ENCODE results near the gene DNAJC5.
A peak's percentile ranks its signal among the peaks of the same experiment; 100 is the strongest.

The DNAJC5 gene

GRCh38 chr20:63885264-63886053 is 9.5 kb upstream of the DNAJC5 start:
- Mint-ChIP-seq H3K4me3 (no peak overlapping the region), H3K36me3 (ENCODE audit: low read depth) (peaks cover 100% of the 10 kb centered on the region), H3K9me3 (no peaks in the 10 kb centered on the region), H3K27me3 (no peaks in the 10 kb centered on the region), H3K4me1 (ENCODE audit: low read depth) (peaks cover 58% of the 10 kb centered on the region), H3K27ac (no peak overlapping the region)
- intact Hi-C loops (cut with micrococcal nuclease) = no loop called here

GRCh38 chr20:63886054-63886419 is 8.9 kb upstream of the DNAJC5 start:
- intact Hi-C loops (cut with micrococcal nuclease) = no loop called here
- Mint-ChIP-seq H3K27me3 (no peaks in the 10 kb centered on the region), H3K4me3 (no peak overlapping the region), H3K27ac (no peak overlapping the region), H3K4me1 (ENCODE audit: low read depth) (peaks cover 58% of the 10 kb centered on the region), H3K36me3 (ENCODE audit: low read depth) (peaks cover 100% of the 10 kb centered on the region), H3K9me3 (no peaks in the 10 kb centered on the region)

- H3K9me3 Mint-ChIP-seq = no peaks in the 10 kb centered on the region
- H3K36me3 Mint-ChIP-seq (ENCODE audit: low read depth) = peaks cover 100% of the 10 kb centered on the region
- no peaks in the 10 kb centered on the region for H3K27me3 Mint-ChIP-seq
- H3K4me3 Mint-ChIP-seq = no peak overlapping the region
- intact Hi-C loops (cut with micrococcal nuclease) = no loop called here
- no peak overlapping the region for H3K27ac Mint-ChIP-seq
- H3K4me1 Mint-ChIP-seq (ENCODE audit: low read depth) = peaks cover 58% of the 10 kb centered on the region
Observed at GRCh38 chr20:63886921-63887320, 8.0 kb upstream of the DNAJC5 start.

- peaks cover 62% of the 10 kb centered on the region for H3K4me1 Mint-ChIP-seq (ENCODE audit: low read depth)
- H3K4me3 Mint-ChIP-seq = no peak overlapping the region
- intact Hi-C loops (cut with micrococcal nuclease) = no loop called here
- H3K9me3 Mint-ChIP-seq = no peaks in the 10 kb centered on the region
- H3K27me3 Mint-ChIP-seq = no peaks in the 10 kb centered on the region
- H3K36me3 Mint-ChIP-seq (ENCODE audit: low read depth) = peaks cover 86% of the 10 kb centered on the region
- H3K27ac Mint-ChIP-seq = peak overlapping the region; percentile 2
Observed at GRCh38 chr20:63889241-63890200, 5.4 kb upstream of the DNAJC5 start.

- no peaks in the 10 kb centered on the region for H3K27me3 Mint-ChIP-seq
Observed at GRCh38 chr20:63890201-63890576, 4.7 kb upstream of the DNAJC5 start.

GRCh38 chr20:63890616-63891015 is 4.3 kb upstream of the DNAJC5 start:
- H3K4me3 Mint-ChIP-seq = no peak overlapping the region
- H3K27ac Mint-ChIP-seq = no peak overlapping the region
- H3K36me3 Mint-ChIP-seq (ENCODE audit: low read depth) = peaks cover 77% of the 10 kb centered on the region
- intact Hi-C loops (cut with micrococcal nuclease) = no loop called here
- H3K27me3 Mint-ChIP-seq = no peaks in the 10 kb centered on the region
- H3K4me1 Mint-ChIP-seq (ENCODE audit: low read depth) = peaks cover 54% of the 10 kb centered on the region
- no peaks in the 10 kb centered on the region for H3K9me3 Mint-ChIP-seq

More at GRCh38 chr20:63890201-63890576, 4.7 kb upstream of the DNAJC5 start:
- Mint-ChIP-seq H3K36me3 (ENCODE audit: low read depth) (peaks cover 79% of the 10 kb centered on the region), H3K9me3 (no peaks in the 10 kb centered on the region), H3K27ac (no peak overlapping the region), H3K4me1 (ENCODE audit: low read depth) (peaks cover 58% of the 10 kb centered on the region), H3K4me3 (no peak overlapping the region)
- intact Hi-C loops (cut with micrococcal nuclease) = no loop called here

- Mint-ChIP-seq H3K27ac (no peak overlapping the region), H3K4me1 (ENCODE audit: low read depth) (peaks cover 54% of the 10 kb centered on the region), H3K36me3 (ENCODE audit: low read depth) (peaks cover 77% of the 10 kb centered on the region), H3K4me3 (no peak overlapping the region), H3K9me3 (no peaks in the 10 kb centered on the region), H3K27me3 (no peaks in the 10 kb centered on the region)
- intact Hi-C loops (cut with micrococcal nuclease) = no loop called here
Observed at GRCh38 chr20:63891061-63892002, 3.6 kb upstream of the DNAJC5 start.

- Mint-ChIP-seq H3K4me1 (ENCODE audit: low read depth) (peaks cover 55% of the 10 kb centered on the region), H3K9me3 (no peaks in the 10 kb centered on the region), H3K27ac (no peak overlapping the region), H3K36me3 (ENCODE audit: low read depth) (peaks cover 75% of the 10 kb centered on the region), H3K27me3 (no peaks in the 10 kb centered on the region), H3K4me3 (no peak overlapping the region)
- intact Hi-C loops (cut with micrococcal nuclease) = no loop called here
Observed at GRCh38 chr20:63892402-63892801, 2.5 kb upstream of the DNAJC5 start.

- Mint-ChIP-seq H3K9me3 (no peaks in the 10 kb centered on the region), H3K4me1 (ENCODE audit: low read depth) (peaks cover 58% of the 10 kb centered on the region), H3K27ac (peak overlapping the region; percentile 79), H3K27me3 (no peaks in the 10 kb centered on the region), H3K4me3 (peak overlapping the region; percentile 73), H3K36me3 (ENCODE audit: low read depth) (peaks cover 75% of the 10 kb centered on the region)
- intact Hi-C loops (cut with micrococcal nuclease) = loop anchor here (2.0 kb wide), 1 partner anchor 21 kb away; no protein-coding TSS in a partner anchor
Observed at GRCh38 chr20:63893999-63894357, 948 bp upstream of the DNAJC5 start.

GRCh38 chr20:63895202-63895951 is 451 bp downstream of the DNAJC5 start:
- Mint-ChIP-seq H3K36me3 (ENCODE audit: low read depth) (peaks cover 64% of the 10 kb centered on the region), H3K9me3 (no peaks in the 10 kb centered on the region), H3K27ac (peak overlapping the region; percentile 93), H3K27me3 (no peaks in the 10 kb centered on the region), H3K4me1 (ENCODE audit: low read depth) (peaks cover 56% of the 10 kb centered on the region), H3K4me3 (peak overlapping the region; percentile 79)
- intact Hi-C loops (cut with micrococcal nuclease) = loop anchor here (1.0 to 5.0 kb wide), 3 partner anchors 23 to 358 kb away; partner anchors contain the start of genes PTK6 and TPD52L2

GRCh38 chr20:63895952-63896263 is 982 bp downstream of the DNAJC5 start:
- Mint-ChIP-seq H3K36me3 (ENCODE audit: low read depth) (peaks cover 59% of the 10 kb centered on the region), H3K27me3 (no peaks in the 10 kb centered on the region), H3K4me1 (ENCODE audit: low read depth) (peaks cover 61% of the 10 kb centered on the region), H3K4me3 (peak overlapping the region; percentile 79), H3K27ac (peak overlapping the region; percentile 93), H3K9me3 (no peaks in the 10 kb centered on the region)
- intact Hi-C loops (cut with micrococcal nuclease) = loop anchor here (1.0 to 5.0 kb wide), 3 partner anchors 23 to 359 kb away; partner anchors contain the start of genes PTK6 and TPD52L2

- no peaks in the 10 kb centered on the region for H3K9me3 Mint-ChIP-seq
- peaks cover 59% of the 10 kb centered on the region for H3K36me3 Mint-ChIP-seq (ENCODE audit: low read depth)
- peak overlapping the region; percentile 93 for H3K27ac Mint-ChIP-seq
- peaks cover 67% of the 10 kb centered on the region for H3K4me1 Mint-ChIP-seq (ENCODE audit: low read depth)
- H3K4me3 Mint-ChIP-seq = peak overlapping the region; percentile 79
- no peaks in the 10 kb centered on the region for H3K27me3 Mint-ChIP-seq
- intact Hi-C loops (cut with micrococcal nuclease) = loop anchor here (5.0 kb wide), 1 partner anchor 359 kb away; the partner anchor contains the start of gene PTK6
Observed at GRCh38 chr20:63896264-63897105, 1.6 kb downstream of the DNAJC5 start.

Data from dendritic cell treated with granulocyte-macrophage colony-stimulating factor and Interleukin-4, amounts not matched to agents 40 ng/mL and 50 ng/mL, for 4 days (primary cell).